ENCODE results near the gene NDOR1.

The NDOR1 gene

DNA sequence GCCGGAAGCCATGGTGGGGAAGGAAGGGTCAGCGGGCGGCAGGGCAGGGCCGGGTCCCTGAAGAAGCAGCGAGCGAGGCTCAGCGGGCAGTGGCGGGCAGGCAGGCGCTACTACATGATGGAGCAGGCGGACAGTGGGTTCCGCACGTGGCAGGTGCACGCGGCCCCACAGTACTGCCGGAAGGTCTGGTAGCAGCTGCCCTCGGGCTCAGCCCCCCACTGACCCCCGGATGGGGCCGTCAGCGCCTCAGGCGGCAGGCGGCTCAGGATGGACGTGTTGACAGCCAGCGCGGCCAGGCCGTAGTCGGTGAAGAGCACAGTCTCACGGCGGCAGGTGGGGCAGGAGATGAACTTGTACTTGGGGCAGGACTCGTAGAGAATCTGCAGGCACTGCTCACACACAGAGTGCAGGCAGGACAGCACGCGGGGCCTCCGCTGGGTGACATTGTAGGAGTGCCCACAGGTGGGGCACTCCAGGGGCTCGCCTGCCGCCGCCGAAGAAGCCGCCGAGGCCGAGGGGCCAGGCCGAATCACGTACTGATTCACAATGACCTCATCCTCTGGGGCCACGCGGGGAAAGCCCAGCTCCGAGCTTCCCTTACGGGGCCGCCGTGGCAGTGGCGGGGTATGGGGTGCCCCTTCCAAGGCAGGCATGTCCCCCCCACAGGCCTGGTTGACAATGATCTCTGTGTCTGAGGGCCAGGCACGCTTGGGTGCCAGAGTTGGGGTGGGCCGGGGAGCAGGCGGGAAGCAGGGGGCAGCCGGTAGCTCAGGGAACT is 15.0 kb downstream of the NDOR1 start:
- no peak for DNase-seq (ENCODE audit: low spot score)

DNA sequence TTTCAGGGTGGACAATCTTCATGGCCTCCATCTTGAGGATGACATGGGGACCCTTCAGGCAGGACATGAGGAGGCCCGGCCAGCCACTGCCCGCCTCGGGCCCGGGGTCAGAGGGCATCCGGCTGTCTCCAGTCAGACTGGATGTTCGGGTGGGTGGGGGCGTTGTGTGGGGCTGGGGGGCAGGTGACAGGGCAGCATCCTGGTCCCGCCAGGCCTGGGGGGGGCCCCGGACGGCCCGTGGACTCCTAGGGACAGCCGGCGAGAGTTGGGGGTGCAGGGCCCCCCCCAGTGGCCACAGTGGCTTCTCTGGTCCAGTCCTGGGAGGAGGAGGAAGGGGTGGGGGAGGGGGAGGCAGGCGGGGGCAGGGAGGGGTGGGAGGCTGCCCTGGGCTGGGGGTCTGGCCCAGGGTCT is 15.6 kb downstream of the NDOR1 start:
- no peak for DNase-seq (ENCODE audit: low spot score)

DNA sequence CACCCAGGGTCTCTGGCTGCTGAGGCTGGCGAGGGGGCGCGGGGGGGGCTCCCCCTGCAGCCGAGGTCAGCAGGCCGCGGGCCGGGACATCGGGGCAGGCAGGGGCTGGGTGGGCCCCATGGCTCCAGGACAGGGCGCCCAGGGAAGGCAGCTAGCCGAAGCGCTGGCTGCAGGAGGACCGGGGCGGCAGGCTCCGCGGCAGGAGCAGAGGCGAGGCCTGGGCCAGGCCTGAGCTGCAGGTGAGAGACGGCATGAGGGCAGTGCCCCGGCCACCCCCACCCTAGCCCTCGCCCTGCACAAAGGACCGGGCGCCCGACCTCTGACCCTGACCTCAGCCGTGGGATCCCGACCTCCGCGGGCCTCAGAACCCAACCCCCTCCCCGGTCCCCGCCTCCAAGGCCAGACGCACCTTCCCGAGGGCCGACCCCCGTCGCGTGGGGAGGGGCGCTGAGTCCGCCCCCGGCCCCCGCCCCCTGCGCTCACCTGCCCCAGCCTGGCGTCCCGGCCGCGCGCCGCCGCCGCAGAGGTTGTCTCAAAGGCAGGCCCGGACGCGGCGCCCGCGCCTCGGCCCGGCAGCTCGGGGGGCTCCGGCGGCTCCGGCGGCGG is 16.1 kb downstream of the NDOR1 start:
- no peak for DNase-seq (ENCODE audit: low spot score)

GRCh38 chr9:137222190-137223077 is 16.9 kb downstream of the NDOR1 start, which contains the start of gene RNF208:
TSS of gene RNF208 (minus strand) at chr9:137222240. CDS start at chr9:137221212, 1,028 bp downstream.
- DNase-seq (ENCODE audit: low spot score) = peak; percentile 19

DNA sequence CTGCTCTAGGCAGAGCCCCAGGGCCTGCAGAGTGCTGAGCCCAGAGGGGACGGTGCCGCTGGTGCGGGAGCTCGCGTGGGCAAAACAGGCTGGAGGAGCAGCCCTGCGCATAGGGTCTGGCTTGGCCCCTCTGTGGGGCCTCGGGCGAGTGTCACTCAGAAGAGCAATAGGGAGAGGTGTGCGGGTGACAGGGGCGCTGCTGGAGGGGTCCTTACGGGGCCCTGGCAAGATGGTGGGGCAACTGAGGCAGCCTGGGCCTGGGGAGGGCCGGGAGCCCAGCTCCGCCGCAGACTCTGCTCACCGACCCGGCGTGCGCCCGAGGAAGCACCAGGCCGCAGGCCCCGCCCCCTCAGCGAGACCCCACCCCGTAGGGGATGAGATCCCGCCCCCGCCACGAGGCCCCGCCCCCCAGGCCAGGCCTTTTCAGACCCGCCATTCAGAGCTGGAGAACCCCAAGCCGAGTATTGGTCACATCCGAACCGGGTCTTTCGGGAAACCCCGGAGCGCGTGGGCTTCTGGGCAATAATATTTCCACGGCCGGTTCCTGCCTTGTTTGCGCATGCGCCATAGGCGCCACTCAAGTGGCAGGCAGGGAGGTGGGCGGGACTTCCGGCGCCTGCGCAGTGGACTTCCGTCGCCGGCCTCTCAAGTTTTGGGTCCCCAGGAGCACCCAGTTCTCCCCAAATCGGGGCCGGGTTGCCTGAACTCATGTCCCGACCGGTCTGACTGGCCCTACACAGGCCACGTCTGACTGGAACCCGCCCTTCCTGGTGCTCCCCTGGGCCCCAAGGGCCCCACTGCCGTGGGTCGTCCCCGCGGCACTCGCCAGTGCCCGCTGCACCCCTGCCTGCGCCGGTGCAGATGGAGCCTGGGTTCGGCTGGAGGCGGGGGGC is 17.8 kb downstream of the NDOR1 start:
- DNase-seq (ENCODE audit: low spot score) = peak; percentile 98

GRCh38 chr9:137224830-137225694 is 19.6 kb downstream of the NDOR1 start, which contains the start of gene CYSRT1:
TSS of gene CYSRT1 (plus strand) at chr9:137225174. CDS start at chr9:137225622, 448 bp downstream.
- DNase-seq (ENCODE audit: low spot score) = peak; percentile 37

- no peak for DNase-seq (ENCODE audit: low spot score)
Measured at GRCh38 chr9:137225699-137226331, 20.3 kb downstream of the NDOR1 start.

GRCh38 chr9:137226338-137227053 is 21.0 kb downstream of the NDOR1 start:
- DNase-seq (ENCODE audit: low spot score) = peak; percentile 67

DNA sequence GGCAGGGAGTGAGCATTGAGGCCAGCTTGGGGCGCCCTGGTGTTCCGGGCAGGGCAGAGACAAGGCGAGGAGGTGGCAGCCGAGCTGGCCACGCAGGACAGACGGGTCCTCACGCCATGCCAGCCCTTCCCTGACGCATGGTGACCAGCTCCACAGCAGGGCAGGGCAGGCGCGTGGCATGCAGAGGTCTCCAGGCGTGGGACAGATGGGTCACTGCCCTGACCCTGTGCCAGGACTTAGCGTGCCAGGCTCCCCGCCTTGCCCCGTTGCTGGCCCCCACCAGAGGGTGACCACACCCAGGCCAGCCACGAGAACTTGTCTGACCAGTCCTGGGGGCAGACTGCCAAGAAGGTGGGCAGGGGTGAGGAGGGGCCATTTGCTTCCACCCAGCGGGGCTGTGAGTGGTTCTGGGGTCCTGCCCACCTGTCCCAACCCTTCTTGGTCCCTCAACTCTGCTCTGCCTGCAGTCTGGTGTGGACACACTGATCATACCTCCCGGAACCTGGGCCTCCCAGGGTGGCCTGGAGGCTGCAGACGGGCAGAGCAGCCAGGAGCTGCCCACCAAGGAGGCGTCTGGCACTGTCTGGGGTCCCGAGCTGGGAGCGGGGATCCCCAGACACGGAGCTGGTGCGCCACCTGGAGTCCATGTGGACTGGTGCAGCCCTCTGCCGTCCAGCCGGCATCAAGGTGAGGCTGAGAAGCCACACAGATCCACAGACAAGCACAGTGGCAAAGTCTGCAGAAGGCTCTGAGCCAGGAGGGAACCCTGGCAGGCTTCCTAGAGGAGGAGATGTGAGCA is 21.8 kb downstream of the NDOR1 start, which contains the start of gene RNF224:
RNF224 (plus strand) TSS at position 449 of the 799 bp plus-strand sequence. CDS start 834 bp downstream, outside the sequence.
- peak; percentile 83 for DNase-seq (ENCODE audit: low spot score)

- DNase-seq (ENCODE audit: low spot score) = no peak
Measured at GRCh38 chr9:137227853-137228505, 22.5 kb downstream of the NDOR1 start.

DNA sequence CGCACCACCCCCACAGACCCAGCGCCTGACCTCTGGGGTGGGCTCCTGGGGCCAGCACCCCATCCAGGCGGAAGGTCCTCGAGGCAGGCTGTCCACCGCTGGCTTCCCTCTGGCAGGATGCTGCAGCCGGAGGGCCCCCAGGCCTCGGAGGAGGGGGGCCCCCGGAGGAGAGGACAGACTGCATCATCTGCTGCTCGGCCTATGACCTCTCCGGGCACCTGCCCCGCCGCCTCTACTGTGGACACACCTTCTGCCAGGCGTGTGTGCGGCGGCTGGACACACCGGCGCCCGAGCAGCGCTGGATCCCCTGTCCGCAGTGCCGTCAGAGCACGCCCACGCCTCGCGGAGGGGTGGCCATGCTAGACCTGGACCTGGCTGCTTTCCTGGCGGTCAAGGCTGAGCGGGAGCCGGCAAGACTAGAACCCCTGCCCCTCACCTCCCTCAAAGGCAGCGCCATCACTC is 23.0 kb downstream of the NDOR1 start:
- DNase-seq (ENCODE audit: low spot score) = no peak

DNA sequence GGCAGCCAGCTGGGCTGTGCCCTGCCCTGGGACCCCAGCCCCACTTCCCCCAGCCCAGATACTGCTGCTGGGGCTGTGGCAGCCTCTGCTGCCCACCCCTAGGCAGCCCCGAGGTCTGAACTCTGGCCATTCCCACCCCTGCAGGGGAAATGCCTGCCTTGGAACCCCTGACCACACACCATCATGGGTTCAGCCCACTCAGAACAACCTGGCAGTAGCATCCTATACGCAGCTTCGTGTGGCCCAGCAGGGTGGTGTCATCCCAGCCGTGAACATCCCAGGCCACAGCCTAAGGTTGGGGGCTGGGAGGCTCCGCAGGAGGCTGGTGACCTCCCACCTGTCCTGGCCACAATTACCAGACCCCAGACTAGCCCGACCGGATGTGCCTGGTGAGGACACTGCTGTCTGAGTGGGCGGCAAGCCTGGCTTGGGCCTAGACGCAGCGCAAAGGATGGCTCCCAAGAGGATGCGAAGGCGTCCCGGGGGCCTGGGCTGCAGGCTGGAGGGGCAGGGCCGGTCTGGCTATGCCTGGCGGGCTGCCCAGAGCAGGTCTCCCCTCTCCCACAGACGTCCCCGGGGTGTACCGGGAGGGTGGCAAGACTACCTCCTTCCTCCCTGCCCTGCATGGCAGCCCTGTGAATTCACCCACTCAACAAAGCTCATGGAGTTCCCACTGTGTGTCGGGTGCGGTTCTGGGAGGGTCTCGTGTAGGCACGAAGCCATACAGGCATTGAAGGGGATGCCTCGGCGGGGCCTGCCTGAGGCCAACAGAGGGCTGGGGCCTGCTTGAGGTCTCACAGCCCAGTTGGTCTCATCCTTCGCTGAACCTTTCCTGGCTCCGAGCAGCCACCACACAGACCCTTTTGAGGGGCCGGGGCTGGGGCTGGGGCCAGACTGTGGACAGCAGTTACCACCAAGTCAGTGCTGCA is 23.7 kb downstream of the NDOR1 start:
- DNase-seq (ENCODE audit: low spot score) = no peak

- no peak for DNase-seq (ENCODE audit: low spot score)
Measured at GRCh38 chr9:137229903-137230704, 24.6 kb downstream of the NDOR1 start.

GRCh38 chr9:137230705-137231371 is 25.3 kb downstream of the NDOR1 start, which contains the start of gene SLC34A3:
TSS of gene SLC34A3 (plus strand) at chr9:137230901. CDS start at chr9:137231703, 802 bp downstream.
- DNase-seq (ENCODE audit: low spot score) = no peak
